HG02642 (cell line): ENCODE results near the gene IFNA10.
"Not testable (repeated sequence)": the region's sequence is repeated elsewhere in the genome, so short reads cannot be mapped to it uniquely, and the experiment has no call there.

ENCODE experiments used
- ATAC-seq: cut with Tn5 transposase; IDR thresholded peaks from one replicate; pipeline ENCODE4 v1.9.1; 2021; ENCODE audit warnings: mild to moderate bottlenecking; ENCODE audit not compliant: unreplicated experiment, poor library complexity

The IFNA10 gene

DNA sequence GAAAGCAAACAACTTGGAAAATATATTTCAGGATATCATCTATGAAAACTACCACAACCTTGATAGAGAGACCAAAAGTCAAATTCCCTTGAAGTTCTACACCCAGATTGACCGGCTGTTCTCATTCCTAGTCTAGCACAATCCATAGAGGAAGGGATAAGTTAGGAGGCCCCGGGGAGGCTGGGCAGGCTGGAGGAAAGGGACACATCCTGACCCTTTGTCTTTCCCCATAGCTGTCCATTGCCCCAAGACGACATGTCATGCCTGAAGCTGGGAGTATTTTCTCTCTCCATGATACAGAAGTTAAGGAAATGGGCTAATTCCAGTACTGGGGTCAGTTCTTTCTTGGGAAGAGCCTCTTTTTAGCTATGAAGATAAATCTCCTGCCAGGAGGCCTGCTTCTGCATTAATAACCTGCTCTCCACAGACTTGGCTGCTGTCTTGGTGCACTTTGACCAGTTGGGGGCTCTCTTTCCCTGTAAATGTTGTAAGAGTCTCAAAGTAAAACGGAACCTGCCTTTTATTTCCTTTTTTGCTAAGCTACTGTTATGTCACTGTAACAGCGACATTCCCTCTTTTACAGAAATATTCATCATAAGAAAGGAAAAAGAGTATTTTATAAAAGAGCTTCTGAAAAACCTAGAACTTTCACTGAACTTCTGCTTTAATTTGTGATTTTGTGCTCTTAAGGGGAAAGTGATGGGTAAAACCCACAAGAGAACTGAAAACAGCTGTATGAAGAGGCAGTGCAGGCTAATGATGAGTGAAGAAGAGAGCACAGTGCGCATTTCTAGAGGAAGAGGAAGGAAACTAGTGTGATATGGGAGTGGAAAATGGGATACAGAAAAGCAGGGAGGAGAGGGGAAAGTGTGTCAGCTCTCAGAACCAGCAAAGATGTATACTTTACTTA lies 11.8 kb downstream of the IFNA10 start:
- peak; percentile 96 for ATAC-seq

GRCh38 chr9:21187487-21187886 lies 19.5 kb downstream of the IFNA10 start, which contains the start of gene IFNA4:
TSS of gene IFNA4 (minus strand) at chr9:21187587. CDS start at chr9:21187531, 56 bp downstream.
- ATAC-seq = not testable (repeated sequence)

- peak; percentile 98 for ATAC-seq
These were observed 23.9 kb downstream of the IFNA10 start for GRCh38 chr9:21182810-21183736.

- no peak for ATAC-seq
These were observed 32.3 kb downstream of the IFNA10 start for GRCh38 chr9:21174671-21175070.

GRCh38 chr9:21172156-21172555 lies 34.8 kb downstream of the IFNA10 start:
- no peak for ATAC-seq

DNA sequence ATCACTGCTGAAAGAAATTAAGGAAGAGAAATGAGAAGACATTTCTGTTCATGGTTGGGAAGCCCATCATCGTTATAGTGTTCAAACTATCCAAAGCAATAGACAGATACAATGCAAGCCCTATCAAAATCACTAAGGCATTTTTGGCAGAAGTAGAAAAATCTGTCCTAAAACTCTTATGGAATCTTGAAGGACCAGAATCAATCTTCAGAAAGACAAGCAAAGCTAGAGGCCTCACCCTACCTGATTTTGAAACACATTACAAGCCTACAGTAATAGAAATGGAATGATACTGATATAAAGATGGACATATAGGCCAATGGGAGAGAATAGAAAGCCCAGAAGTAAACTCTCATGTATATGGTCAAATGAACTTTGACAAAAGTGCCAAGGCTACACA lies 35.6 kb downstream of the IFNA10 start:
- no peak for ATAC-seq

DNA sequence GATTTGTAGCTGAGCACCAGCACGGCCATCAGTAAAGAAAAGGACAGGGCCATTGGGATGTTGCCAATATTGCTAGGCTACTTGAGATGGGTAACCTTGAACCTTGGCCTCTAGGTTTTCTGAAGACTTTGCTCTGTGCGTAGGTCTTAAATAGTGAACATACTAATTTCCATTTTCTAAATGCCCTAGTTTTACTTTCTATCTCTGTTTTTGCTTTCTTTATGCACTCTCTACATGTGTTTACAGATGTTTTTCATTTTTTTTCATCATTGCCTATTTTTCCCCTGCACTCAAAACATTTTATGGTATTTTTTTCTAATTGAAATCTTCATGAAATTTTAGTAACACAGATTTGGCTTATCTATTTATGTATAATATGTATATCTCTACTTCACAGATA lies 40.4 kb downstream of the IFNA10 start, which contains the start of gene IFNA21:
Gene IFNA21 (minus strand): TSS at position 101 of the 400 bp plus-strand sequence. CDS start 48 bp downstream, at position 53.
- ATAC-seq = not testable (repeated sequence)

GRCh38 chr9:21165516-21165915 lies 41.4 kb downstream of the IFNA10 start:
- no peak for ATAC-seq

- ATAC-seq = peak; percentile 88
These were observed 46.8 kb downstream of the IFNA10 start for GRCh38 chr9:21160178-21160577.
